HepG2 (cell line): ENCODE data around the gene NFKBIL1. TPM values are rescaled to one million over a fixed set of nuclear protein-coding genes. Genes with fewer than 3 reads are reported as not detected.

ENCODE experiments used
- BATF2 ChIP-seq: sonication (generic); formaldehyde crosslinking; IDR thresholded peaks from 2 replicates; pipeline ENCODE4 v1.8.0; 2022; ENCODE audit warnings: mild to moderate bottlenecking, missing genetic modification reagents, moderate library complexity
- CBFB ChIP-seq: sonication (generic); formaldehyde crosslinking; IDR thresholded peaks from 2 replicates; pipeline ENCODE4 v1.4.0; 2020; ENCODE audit warnings: missing genetic modification reagents
- ELF3 ChIP-seq: IDR thresholded peaks from 2 replicates; pipeline ENCODE4 v1.6.1; 2016; ENCODE audit warnings: missing genetic modification reagents, missing compliant biosample characterization
- GATAD2A ChIP-seq: IDR thresholded peaks from 2 replicates; pipeline ENCODE4 v1.6.1; 2016
- HCFC1 ChIP-seq: fragments of 150-350 bp; IDR thresholded peaks from 2 replicates; pipeline ENCODE4 v1.6.1; 2014; ENCODE audit warnings: low read depth, low read length
- JARID2 ChIP-seq: sonication (generic); formaldehyde crosslinking; IDR thresholded peaks from 2 replicates; pipeline ENCODE4 v1.8.1; 2023; ENCODE audit warnings: missing genetic modification reagents, inconsistent platforms; ENCODE audit not compliant: insufficient replicate concordance
- LCORL ChIP-seq, 2 experiments: fragments of 450-650 bp in 1 of 2; sonication (generic) in 1 of 2; formaldehyde crosslinking in 1 of 2; IDR thresholded peaks; 2 replicates each; pipeline versions ENCODE4 v1.5.0 to v1.6.1; 2017 to 2020; ENCODE audit warnings: antibody characterized with exemption in 1 of 2, missing genetic modification reagents in 1 of 2
- MTF1 ChIP-seq: sonication (generic); formaldehyde crosslinking; IDR thresholded peaks from 2 replicates; pipeline ENCODE4 v1.5.0; 2020; ENCODE audit warnings: missing genetic modification reagents
- NAIF1 ChIP-seq: sonication (generic); formaldehyde crosslinking; IDR thresholded peaks from 2 replicates; pipeline ENCODE4 v1.5.0; 2020; ENCODE audit warnings: mild to moderate bottlenecking, missing genetic modification reagents, borderline replicate concordance
- SRSF1 ChIP-seq: fragments of 200-400 bp; formaldehyde crosslinking; optimal IDR thresholded peaks from 2 replicates; pipeline ENCODE3; 2017; ENCODE audit warnings: mild to moderate bottlenecking, low read depth, low read length, moderate library complexity
- TBX2 ChIP-seq: sonication (generic); formaldehyde crosslinking; IDR thresholded peaks from 2 replicates; pipeline ENCODE4 v1.5.0; 2020; ENCODE audit warnings: missing genetic modification reagents, mild to moderate bottlenecking, borderline replicate concordance
- TFDP2 ChIP-seq: sonication (generic); formaldehyde crosslinking; IDR thresholded peaks from 2 replicates; pipeline ENCODE4 v1.4.0; 2020; ENCODE audit warnings: missing genetic modification reagents
- TSC22D2 ChIP-seq: sonication (generic); formaldehyde crosslinking; IDR thresholded peaks from 2 replicates; pipeline ENCODE4 v1.5.1; 2020; ENCODE audit warnings: missing genetic modification reagents, mild to moderate bottlenecking, borderline replicate concordance
- ZBTB39 ChIP-seq: sonication (generic); formaldehyde crosslinking; IDR thresholded peaks from 2 replicates; pipeline ENCODE4 v1.5.0; 2020; ENCODE audit warnings: missing genetic modification reagents
- ZNF253 ChIP-seq: sonication (generic); formaldehyde crosslinking; IDR thresholded peaks from 2 replicates; pipeline ENCODE4 v1.8.0; 2022; ENCODE audit warnings: mild to moderate bottlenecking, missing genetic modification reagents, borderline replicate concordance
- ZNF326 ChIP-seq: sonication (generic); formaldehyde crosslinking; IDR thresholded peaks from 2 replicates; pipeline ENCODE4 v1.4.0; 2020; ENCODE audit warnings: missing genetic modification reagents, borderline replicate concordance
- ZNF580 ChIP-seq: IDR thresholded peaks from 2 replicates; pipeline ENCODE4 v1.6.1; 2016; ENCODE audit warnings: low read depth, borderline replicate concordance
- polyA plus RNA-seq, 8 experiments: library from polyadenylated mRNA; depleted of rRNA in 3 of 8; stranded (reverse) in 7 of 8; unstranded in 1 of 8; fragments of >200 nt; fragmentation: Illumina TruSeq in 4 of 8; extraction: Trizol in 4 of 8; gene quantifications; 2 replicates each; pipeline versions ENCODE4 v1.2.1 to v1.2.3, GENCODE V29; 2011 to 2016; ENCODE audit warnings: low read depth in 4 of 8, missing spikeins in 1 of 8, mixed read lengths in 1 of 8; ENCODE audit not compliant: insufficient read depth in 1 of 8
- total RNA-seq, 5 experiments: library from RNA; depleted of rRNA; stranded (reverse); fragments of >200 nt; fragmentation: Illumina TruSeq; extraction: Trizol; gene quantifications; 2 replicates each; pipeline ENCODE4 v1.2.3, GENCODE V29; 2016; ENCODE audit warnings: low read depth in 1 of 5

NFKBIL1 gene
- total and polyA plus RNA-seq, 2 of the 13 experiments (the other 11 are each of a cell fraction or from before 2014, with no cell fraction given): 9.7 to 19.5 TPM

- peak; percentile 49 for TF ChIP-seq SRSF1
- TF ChIP-seq LCORL (IDR thresholded peaks at IDR 0.05): peak; percentile 56; the same call in 1 of the 2 replicates
- TF ChIP-seq LCORL (CRISPR knock-in tag; IDR thresholded peaks at IDR 0.05): no peak
- TF ChIP-seq NAIF1 (CRISPR knock-in tag): no peak
- no peak for TF ChIP-seq ZBTB39 (CRISPR knock-in tag)
- peak; percentile 63; the same call in 1 of the 2 replicates for TF ChIP-seq BATF2 (CRISPR knock-in tag)
- no peak for TF ChIP-seq MTF1 (CRISPR knock-in tag)
- no peak for TF ChIP-seq ZNF326 (CRISPR knock-in tag)
- TF ChIP-seq HCFC1: peak; percentile 91
- TF ChIP-seq ZNF253 (CRISPR knock-in tag): no peak
- peak; percentile 63 for TF ChIP-seq GATAD2A (CRISPR knock-in tag)
- no peak for TF ChIP-seq JARID2 (CRISPR knock-in tag)
- TF ChIP-seq TFDP2 (CRISPR knock-in tag): peak; percentile 71
- peak; percentile 43; the same call in 1 of the 2 replicates for TF ChIP-seq TBX2 (CRISPR knock-in tag)
- peak; percentile 52; the same call in 1 of the 2 replicates for TF ChIP-seq ZNF580 (CRISPR knock-in tag)
- TF ChIP-seq CBFB (CRISPR knock-in tag): peak; percentile 81; the same call in 1 of the 2 replicates
- peak; percentile 75; the same call in 1 of the 2 replicates for TF ChIP-seq ELF3 (CRISPR knock-in tag)
- peak; percentile 38; the same call in 1 of the 2 replicates for TF ChIP-seq TSC22D2 (CRISPR knock-in tag)
These were observed at the start of gene NFKBIL1 (continued) for GRCh38 chr6:31546958-31547726.
